Testis (tissue), 3 donors: ENCODE data around the gene ALK. TPM values are rescaled to one million over a fixed set of nuclear protein-coding genes. Genes with fewer than 3 reads are reported as not detected.

Experiments
- DNase-seq: peaks from one replicate; pipeline ENCODE4 v3.0.0-alpha.2; 2019
- H3K27ac ChIP-seq, 2 donors: fragments of 200-600 bp; sonication (generic); one replicate each; pipeline ENCODE4 v1.5.1; 2019
- H3K27me3 ChIP-seq: fragments of 200-600 bp; sonication (generic); one replicate; pipeline ENCODE4 v1.5.1; 2019
- H3K36me3 ChIP-seq: fragments of 200-600 bp; sonication (generic); one replicate; pipeline ENCODE4 v1.5.1; 2017; ENCODE audit warnings: low read depth; ENCODE audit errors: missing control alignments
- H3K4me1 ChIP-seq: fragments of 200-600 bp; sonication (generic); one replicate; pipeline ENCODE4 v1.5.1; 2019
- H3K4me3 ChIP-seq, 2 donors: fragments of 200-600 bp; sonication (generic); one replicate each; pipeline ENCODE4 v1.5.1; 2017 to 2019
- H3K9me3 ChIP-seq: fragments of 200-600 bp; sonication (generic); one replicate; pipeline ENCODE4 v1.5.1; 2017
- CTCF ChIP-seq, 3 experiments: fragments of 450-650 bp in 2 of 3; fragments of 200-600 bp in 1 of 3; sonication (generic) in 1 of 3; IDR thresholded peaks; one replicate each; pipeline ENCODE4 v1.5.1; 2016 to 2019; ENCODE audit warnings: antibody characterized with exemption in 3 of 3, mild to moderate bottlenecking in 2 of 3, moderate library complexity in 1 of 3
- POLR2A ChIP-seq: fragments of 450-650 bp; IDR thresholded peaks from one replicate; pipeline ENCODE4 v1.6.1; 2017; ENCODE audit warnings: antibody characterized with exemption, mild to moderate bottlenecking, moderate library complexity
- WGBS, 2 donors: methylation state at CpG; one replicate each; pipeline ENCODE4 v1.1.5; 2018; 5-methylcytosine and 5-hydroxymethylcytosine counted together
- intact Hi-C: fragments of 100-400 bp; cut with DNase I; formaldehyde crosslinking; loops from one replicate; pipeline ENCODE4 v1.15.1; 2023; ENCODE audit warnings: low total_unique reads
- polyA plus RNA-seq: library from polyadenylated mRNA; stranded (reverse); fragments of 350-450 nt; fragmentation: Illumina TruSeq; extraction: RNeasy Lipid Tissue Mini Kit (QIAGEN cat#74804); gene quantifications from one replicate; pipeline ENCODE4 v1.2.3, GENCODE V29; 2014; ENCODE audit warnings: low read depth, low replicate concordance; ENCODE audit not compliant: insufficient read depth
- total RNA-seq, 2 donors: library from RNA; depleted of rRNA; stranded (reverse); fragments of >200 nt; gene quantifications; one replicate each; pipeline ENCODE4 v1.2.3, GENCODE V29; 2016

ALK gene
- total and polyA plus RNA-seq, 3 donors from 2014 or later: 2.1 to 3.8 (median 3.8) TPM

- H3K27me3 ChIP-seq: no peaks in the 10 kb centered on the region
- no peak overlapping the region for H3K27ac ChIP-seq
- no peaks in the 10 kb centered on the region for H3K36me3 ChIP-seq
- no peak overlapping the region for H3K4me3 ChIP-seq
- no peaks in the 10 kb centered on the region for H3K4me1 ChIP-seq
- TF ChIP-seq CTCF (IDR thresholded peaks at IDR 0.05): no peak
- TF ChIP-seq POLR2A: no peak
- intact Hi-C loops: no loop called here
- DNase-seq: no peak
- H3K9me3 ChIP-seq: no peaks in the 10 kb centered on the region
- 91 to 93% methylated on average over 12 to 14 of the region's 14 CpGs for WGBS, 2 donors
Measured at GRCh38 chr2:29232041-29232440, 689.3 kb downstream of the ALK start.

DNA sequence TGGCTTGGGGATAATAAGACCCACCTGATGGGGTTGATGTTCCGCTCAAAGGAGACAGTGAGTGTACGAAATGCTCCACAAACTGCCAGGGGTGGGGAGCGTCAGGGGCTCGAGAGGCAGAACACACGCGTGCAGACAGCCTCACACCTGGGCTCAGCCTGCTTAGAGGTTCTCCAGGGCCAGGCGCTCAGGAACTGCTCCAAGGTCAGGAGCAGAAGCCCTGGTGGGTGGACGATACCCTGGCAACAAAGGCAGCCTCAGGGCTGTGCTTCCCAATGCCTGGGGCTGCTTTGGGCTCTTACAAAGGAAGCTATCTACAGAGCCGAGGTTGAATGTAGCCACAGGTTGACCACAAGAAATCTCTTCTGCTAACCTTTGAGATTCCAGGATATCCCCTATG is 691.7 kb downstream of the ALK start:
- no peaks in the 10 kb centered on the region for H3K4me1 ChIP-seq
- no peaks in the 10 kb centered on the region for H3K9me3 ChIP-seq
- no peak overlapping the region for H3K27ac ChIP-seq
- H3K27me3 ChIP-seq: no peaks in the 10 kb centered on the region
- 82 to 89% methylated on average over 9 of the region's 9 CpGs for WGBS, 2 donors
- intact Hi-C loops: no loop called here
- no peak for DNase-seq
- no peaks in the 10 kb centered on the region for H3K36me3 ChIP-seq
- TF ChIP-seq POLR2A (no peak), CTCF (IDR thresholded peaks at IDR 0.05) (no peak)
- H3K4me3 ChIP-seq: no peak overlapping the region

- Histone ChIP-seq H3K27me3 (no peaks in the 10 kb centered on the region), H3K9me3 (no peaks in the 10 kb centered on the region), H3K4me3 (no peak overlapping the region), H3K4me1 (no peaks in the 10 kb centered on the region), H3K27ac (no peak overlapping the region), H3K36me3 (no peaks in the 10 kb centered on the region)
- 81 to 84% methylated on average over 8 to 9 of the region's 9 CpGs for WGBS, 2 donors
- DNase-seq: no peak
- intact Hi-C loops: no loop called here
- TF ChIP-seq CTCF (IDR thresholded peaks at IDR 0.05) (no peak), POLR2A (no peak)
Measured at GRCh38 chr2:29228947-29229346, 692.4 kb downstream of the ALK start.

- intact Hi-C loops: no loop called here
- no peaks in the 10 kb centered on the region for H3K9me3 ChIP-seq
- no peaks in the 10 kb centered on the region for H3K4me1 ChIP-seq
- H3K27me3 ChIP-seq: no peaks in the 10 kb centered on the region
- TF ChIP-seq POLR2A (no peak), CTCF (IDR thresholded peaks at IDR 0.05) (no peak)
- H3K27ac ChIP-seq: no peak overlapping the region
- WGBS, 2 donors: 48 to 64% methylated on average over 14 to 15 of the region's 15 CpGs
- no peaks in the 10 kb centered on the region for H3K36me3 ChIP-seq
- no peak overlapping the region for H3K4me3 ChIP-seq
- DNase-seq: no peak
Measured at GRCh38 chr2:29227935-29228675, 693.3 kb downstream of the ALK start.

- no peak overlapping the region for H3K4me3 ChIP-seq
- H3K27me3 ChIP-seq: no peaks in the 10 kb centered on the region
- no peak for DNase-seq
- 54 to 74% methylated on average over 2 to 7 of the region's 7 CpGs for WGBS, 2 donors
- no peaks in the 10 kb centered on the region for H3K4me1 ChIP-seq
- no peak for TF ChIP-seq POLR2A
- no peak for TF ChIP-seq CTCF (IDR thresholded peaks at IDR 0.05)
- intact Hi-C loops: no loop called here
- H3K9me3 ChIP-seq: no peaks in the 10 kb centered on the region
- H3K36me3 ChIP-seq: no peaks in the 10 kb centered on the region
- no peak overlapping the region for H3K27ac ChIP-seq
Measured at GRCh38 chr2:29226808-29227207, 694.6 kb downstream of the ALK start.
